Activated CD8-positive, alpha-beta memory T cell treated with anti-CD3 and anti-CD28 coated beads, Interleukin-2, amount 50 U/mL, for 4 hours (primary cell): ENCODE measurements around the gene HHAT.
"Not testable (repeated sequence)": the region's sequence is repeated elsewhere in the genome, so short reads cannot be mapped to it uniquely, and the experiment has no call there.

ENCODE experiments used
- DNase-seq: peaks from one replicate; pipeline ENCODE4 v3.0.0-alpha.2; 2020

Gene HHAT

GRCh38 chr1:210315529-210315928 lies 13.2 kb upstream of the HHAT start:
- no peak for DNase-seq

- no peak for DNase-seq
Observed at GRCh38 chr1:210321131-210321530, 7.6 kb upstream of the HHAT start.

- DNase-seq = no peak
Observed at GRCh38 chr1:210321552-210321951, 7.2 kb upstream of the HHAT start.

GRCh38 chr1:210323957-210324356 lies 4.7 kb upstream of the HHAT start:
- DNase-seq = no peak

GRCh38 chr1:210325026-210325670 lies 3.6 kb upstream of the HHAT start:
- DNase-seq = no peak

GRCh38 chr1:210328032-210328745 lies 513 bp upstream of the HHAT start:
- DNase-seq = no peak

GRCh38 chr1:210330279-210330866 lies 1.7 kb downstream of the HHAT start:
- no peak for DNase-seq

- no peak for DNase-seq
Observed at GRCh38 chr1:210332233-210332632, 3.5 kb downstream of the HHAT start.

- peak; percentile 22 for DNase-seq
Observed at GRCh38 chr1:210332719-210333398, 4.2 kb downstream of the HHAT start.

- DNase-seq = no peak
Observed at GRCh38 chr1:210335001-210335400, 6.3 kb downstream of the HHAT start.

GRCh38 chr1:210336362-210336761 lies 7.7 kb downstream of the HHAT start:
- DNase-seq = no peak

GRCh38 chr1:210339500-210339899 lies 10.8 kb downstream of the HHAT start:
- DNase-seq = no peak

- no peak for DNase-seq
Observed at GRCh38 chr1:210340311-210340710, 11.6 kb downstream of the HHAT start.

GRCh38 chr1:210340841-210341240 lies 12.1 kb downstream of the HHAT start:
- DNase-seq = no peak

- no peak for DNase-seq
Observed at GRCh38 chr1:210342986-210343780, 14.5 kb downstream of the HHAT start.

- DNase-seq = no peak
Observed at GRCh38 chr1:210344706-210345105, 16.0 kb downstream of the HHAT start.

- no peak for DNase-seq
Observed at GRCh38 chr1:210347112-210347511, 18.4 kb downstream of the HHAT start.

- DNase-seq = no peak
Observed at GRCh38 chr1:210351496-210351895, 22.8 kb downstream of the HHAT start.

- DNase-seq = no peak
Observed at GRCh38 chr1:210352575-210352974, 23.9 kb downstream of the HHAT start.

- not testable (repeated sequence) for DNase-seq
Observed at GRCh38 chr1:210354305-210354704, 25.6 kb downstream of the HHAT start.

GRCh38 chr1:210358626-210359025 lies 29.9 kb downstream of the HHAT start:
- no peak for DNase-seq

- DNase-seq = no peak
Observed at GRCh38 chr1:210359255-210359654, 30.6 kb downstream of the HHAT start.
